Neural cell (in vitro differentiated cells): ENCODE results near the gene CLUH. TPM values are rescaled to one million over a fixed set of nuclear protein-coding genes. Genes with fewer than 3 reads are reported as not detected.

Source experiments
- H2AFZ ChIP-seq: fragments of 200-600, 300-800 bp; sonication (generic), shearing (Covaris generic); 2 replicates; pipeline ENCODE4 v1.6.0; 2014; ENCODE audit warnings: low read depth, mild to moderate bottlenecking, antibody characterized with exemption, low read length, moderate library complexity
- H3F3A ChIP-seq: fragments of 200-600 bp; shearing (Covaris generic); 2 replicates; pipeline ENCODE4 v1.6.1; 2016; ENCODE audit warnings: mild to moderate bottlenecking, moderate library complexity, mixed read lengths, antibody characterized with exemption, low read length; ENCODE audit not compliant: insufficient read depth, poor library complexity, severe bottlenecking
- H3K27ac ChIP-seq: fragments of 200-600, 300-800 bp; sonication (generic), shearing (Covaris generic); 2 replicates; pipeline ENCODE4 v1.5.1; 2014; ENCODE audit warnings: mild to moderate bottlenecking, low read length, moderate library complexity
- H3K27me3 ChIP-seq: fragments of 300-800, 200-600 bp; sonication (generic), shearing (Covaris generic); 2 replicates; pipeline ENCODE4 v1.6.0; 2014; ENCODE audit warnings: mild to moderate bottlenecking, low read depth, low read length, moderate library complexity; ENCODE audit not compliant: insufficient read depth
- H3K36me3 ChIP-seq: fragments of 300-800, 200-600 bp; sonication (generic), shearing (Covaris generic); 2 replicates; pipeline ENCODE4 v1.5.1; 2014; ENCODE audit warnings: mild to moderate bottlenecking, antibody characterized with exemption, low read length, moderate library complexity; ENCODE audit not compliant: insufficient read depth
- H3K4me2 ChIP-seq: fragments of 300-800, 200-600 bp; sonication (generic), shearing (Covaris generic); 2 replicates; pipeline ENCODE4 v1.6.0; 2014; ENCODE audit warnings: mild to moderate bottlenecking, low read length
- H3K4me3 ChIP-seq: fragments of 300-800, 200-600 bp; sonication (generic), shearing (Covaris generic); 2 replicates; pipeline ENCODE4 v1.5.1; 2014; ENCODE audit warnings: mild to moderate bottlenecking, low read length, moderate library complexity
- H3K79me2 ChIP-seq: fragments of 200-600 bp; shearing (Covaris generic); replicated peaks from 2 replicates; pipeline ENCODE4 v1.6.0; 2014; ENCODE audit warnings: mild to moderate bottlenecking, low read length, moderate library complexity; ENCODE audit not compliant: insufficient read depth
- H3K9ac ChIP-seq: fragments of 300-800, 200-600 bp; sonication (generic), shearing (Covaris generic); 2 replicates; pipeline ENCODE4 v1.6.1; 2016; ENCODE audit warnings: mild to moderate bottlenecking, low read length, mixed read lengths
- H3K9me2 ChIP-seq: fragments of 200-600 bp; shearing (Covaris generic); 2 replicates; pipeline ENCODE4 v1.6.1; 2016; ENCODE audit warnings: mild to moderate bottlenecking, low read length, mixed read lengths; ENCODE audit not compliant: insufficient read depth
- H3K9me3 ChIP-seq: fragments of 200-600, 300-800 bp; sonication (generic), shearing (Covaris generic); 2 replicates; pipeline ENCODE4 v1.6.1; 2016; ENCODE audit warnings: mild to moderate bottlenecking, mixed run types, low read length, moderate library complexity, mixed read lengths
- H4K20me1 ChIP-seq: fragments of 200-600 bp; shearing (Covaris generic); 2 replicates; pipeline ENCODE4 v1.6.1; 2016; ENCODE audit warnings: mild to moderate bottlenecking, mixed run types; ENCODE audit not compliant: insufficient read depth
- EP300 ChIP-seq: fragments of 450-650 bp; conservative IDR thresholded peaks from 2 replicates; pipeline ENCODE4 v1.6.1; 2014; ENCODE audit warnings: antibody characterized with exemption, mild to moderate bottlenecking, moderate library complexity; ENCODE audit not compliant: poor library complexity, severe bottlenecking
- EZH2 ChIP-seq: fragments of 200-600, 300-800 bp; shearing (Covaris generic), sonication (generic); IDR thresholded peaks from 2 replicates; pipeline ENCODE4 v1.6.1; 2014; ENCODE audit warnings: antibody characterized with exemption, low read length, borderline replicate concordance, mild to moderate bottlenecking; ENCODE audit not compliant: insufficient read depth, poor library complexity, severe bottlenecking
- POLR2AphosphoS5 ChIP-seq: IDR thresholded peaks from 2 replicates; pipeline ENCODE4 v1.6.1; 2012
- RAD21 ChIP-seq: fragments of 450-650 bp; conservative IDR thresholded peaks from 2 replicates; pipeline ENCODE4 v1.6.1; 2014; ENCODE audit warnings: antibody characterized with exemption, mild to moderate bottlenecking, moderate library complexity
- SMC3 ChIP-seq: fragments of 450-650 bp; conservative IDR thresholded peaks from 2 replicates; pipeline ENCODE4 v1.6.1; 2014; ENCODE audit warnings: antibody characterized with exemption, mild to moderate bottlenecking, moderate library complexity; ENCODE audit not compliant: poor library complexity
- TAF1 ChIP-seq: IDR thresholded peaks from 2 replicates; pipeline ENCODE4 v1.6.1; 2012; ENCODE audit warnings: low read depth
- polyA plus RNA-seq: library from polyadenylated mRNA; depleted of rRNA; stranded (reverse); fragments of >200 nt; gene quantifications from 2 replicates; pipeline ENCODE4 v1.2.3, GENCODE V29; 2014
- TF ChIP-seq, protein P1 (sequence below): IDR thresholded peaks from 2 replicates; pipeline ENCODE4 v1.6.1; 2012; ENCODE audit warnings: borderline replicate concordance
- TF ChIP-seq, protein P2 (sequence below): fragments of 450-650 bp; IDR thresholded peaks from 2 replicates; pipeline ENCODE4 v1.5.1; 2014; ENCODE audit warnings: antibody characterized with exemption, mild to moderate bottlenecking, moderate library complexity; ENCODE audit not compliant: poor library complexity, severe bottlenecking

Gene CLUH
- polyA plus RNA-seq, 1 donor from 2014 or later: 18.6 TPM

DNA sequence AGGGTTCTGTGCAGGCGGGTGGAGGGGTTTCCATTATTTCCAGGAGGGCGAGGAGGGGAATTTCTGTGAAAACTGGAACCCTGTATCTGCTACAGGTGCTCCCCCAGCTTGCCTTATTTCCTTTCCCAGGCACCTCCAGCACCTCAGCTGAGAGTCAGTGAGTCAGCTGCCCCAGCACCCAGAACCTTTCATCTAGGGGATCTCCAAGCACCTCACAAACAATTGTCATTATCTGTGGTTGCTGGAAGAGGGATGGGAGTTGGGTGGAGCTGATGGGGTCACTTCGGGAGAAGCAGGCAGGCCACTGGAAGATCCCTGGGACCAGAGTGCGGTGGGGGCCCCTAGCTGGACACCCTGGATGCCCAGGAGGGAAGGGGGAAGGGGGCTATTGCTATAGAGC lies 10.0 kb upstream of the CLUH start:
- Histone ChIP-seq H3K36me3 (no peaks in the 10 kb centered on the region), H2AFZ (no peak overlapping the region), H3K4me3 (no peak overlapping the region), H3K9me2 (no peaks in the 10 kb centered on the region), H3K9ac (no peak overlapping the region), H3K27ac (no peak overlapping the region), H3F3A (no peaks in the 10 kb centered on the region), H3K9me3 (no peaks in the 10 kb centered on the region), H4K20me1 (no peaks in the 10 kb centered on the region), H3K79me2 (no peaks in the 10 kb centered on the region), H3K27me3 (peaks cover 24% of the 10 kb centered on the region), H3K4me2 (no peak overlapping the region)
- TF ChIP-seq EZH2: no peak
- no peak for TF ChIP-seq EP300
- TF ChIP-seq, protein P1, sequence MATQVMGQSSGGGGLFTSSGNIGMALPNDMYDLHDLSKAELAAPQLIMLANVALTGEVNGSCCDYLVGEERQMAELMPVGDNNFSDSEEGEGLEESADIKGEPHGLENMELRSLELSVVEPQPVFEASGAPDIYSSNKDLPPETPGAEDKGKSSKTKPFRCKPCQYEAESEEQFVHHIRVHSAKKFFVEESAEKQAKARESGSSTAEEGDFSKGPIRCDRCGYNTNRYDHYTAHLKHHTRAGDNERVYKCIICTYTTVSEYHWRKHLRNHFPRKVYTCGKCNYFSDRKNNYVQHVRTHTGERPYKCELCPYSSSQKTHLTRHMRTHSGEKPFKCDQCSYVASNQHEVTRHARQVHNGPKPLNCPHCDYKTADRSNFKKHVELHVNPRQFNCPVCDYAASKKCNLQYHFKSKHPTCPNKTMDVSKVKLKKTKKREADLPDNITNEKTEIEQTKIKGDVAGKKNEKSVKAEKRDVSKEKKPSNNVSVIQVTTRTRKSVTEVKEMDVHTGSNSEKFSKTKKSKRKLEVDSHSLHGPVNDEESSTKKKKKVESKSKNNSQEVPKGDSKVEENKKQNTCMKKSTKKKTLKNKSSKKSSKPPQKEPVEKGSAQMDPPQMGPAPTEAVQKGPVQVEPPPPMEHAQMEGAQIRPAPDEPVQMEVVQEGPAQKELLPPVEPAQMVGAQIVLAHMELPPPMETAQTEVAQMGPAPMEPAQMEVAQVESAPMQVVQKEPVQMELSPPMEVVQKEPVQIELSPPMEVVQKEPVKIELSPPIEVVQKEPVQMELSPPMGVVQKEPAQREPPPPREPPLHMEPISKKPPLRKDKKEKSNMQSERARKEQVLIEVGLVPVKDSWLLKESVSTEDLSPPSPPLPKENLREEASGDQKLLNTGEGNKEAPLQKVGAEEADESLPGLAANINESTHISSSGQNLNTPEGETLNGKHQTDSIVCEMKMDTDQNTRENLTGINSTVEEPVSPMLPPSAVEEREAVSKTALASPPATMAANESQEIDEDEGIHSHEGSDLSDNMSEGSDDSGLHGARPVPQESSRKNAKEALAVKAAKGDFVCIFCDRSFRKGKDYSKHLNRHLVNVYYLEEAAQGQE: no peak
- no peak for TF ChIP-seq POLR2AphosphoS5
- TF ChIP-seq TAF1: no peak
- TF ChIP-seq SMC3: no peak
- TF ChIP-seq RAD21: no peak
- TF ChIP-seq, protein P2, sequence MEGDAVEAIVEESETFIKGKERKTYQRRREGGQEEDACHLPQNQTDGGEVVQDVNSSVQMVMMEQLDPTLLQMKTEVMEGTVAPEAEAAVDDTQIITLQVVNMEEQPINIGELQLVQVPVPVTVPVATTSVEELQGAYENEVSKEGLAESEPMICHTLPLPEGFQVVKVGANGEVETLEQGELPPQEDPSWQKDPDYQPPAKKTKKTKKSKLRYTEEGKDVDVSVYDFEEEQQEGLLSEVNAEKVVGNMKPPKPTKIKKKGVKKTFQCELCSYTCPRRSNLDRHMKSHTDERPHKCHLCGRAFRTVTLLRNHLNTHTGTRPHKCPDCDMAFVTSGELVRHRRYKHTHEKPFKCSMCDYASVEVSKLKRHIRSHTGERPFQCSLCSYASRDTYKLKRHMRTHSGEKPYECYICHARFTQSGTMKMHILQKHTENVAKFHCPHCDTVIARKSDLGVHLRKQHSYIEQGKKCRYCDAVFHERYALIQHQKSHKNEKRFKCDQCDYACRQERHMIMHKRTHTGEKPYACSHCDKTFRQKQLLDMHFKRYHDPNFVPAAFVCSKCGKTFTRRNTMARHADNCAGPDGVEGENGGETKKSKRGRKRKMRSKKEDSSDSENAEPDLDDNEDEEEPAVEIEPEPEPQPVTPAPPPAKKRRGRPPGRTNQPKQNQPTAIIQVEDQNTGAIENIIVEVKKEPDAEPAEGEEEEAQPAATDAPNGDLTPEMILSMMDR: no peak

DNA sequence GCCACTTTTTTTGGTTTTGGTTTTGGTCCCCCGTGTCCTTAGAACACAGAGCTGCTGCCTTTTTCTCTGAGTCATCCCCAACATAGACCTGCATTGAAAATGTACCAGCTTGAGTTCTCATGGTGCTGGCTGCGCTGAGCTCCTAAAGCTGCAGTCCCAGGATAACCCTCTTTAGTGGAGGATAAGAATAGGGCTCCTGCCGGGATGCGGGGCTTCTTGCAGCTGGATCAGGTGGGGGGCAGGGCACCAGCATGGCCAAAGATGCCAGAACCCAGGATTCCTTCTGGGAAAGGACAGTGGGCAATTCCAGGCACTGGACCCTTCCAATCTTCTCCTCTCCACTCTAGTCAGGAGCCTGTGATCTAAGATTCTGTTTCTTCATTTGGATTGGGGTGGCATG lies 8.3 kb upstream of the CLUH start:
- Histone ChIP-seq H3K27me3 (peaks cover 13% of the 10 kb centered on the region), H2AFZ (no peak overlapping the region), H3K79me2 (no peaks in the 10 kb centered on the region), H3K4me3 (no peak overlapping the region), H3K9ac (no peak overlapping the region), H3K4me2 (no peak overlapping the region), H4K20me1 (no peaks in the 10 kb centered on the region), H3K36me3 (no peaks in the 10 kb centered on the region), H3K9me3 (no peaks in the 10 kb centered on the region), H3F3A (no peaks in the 10 kb centered on the region), H3K9me2 (no peaks in the 10 kb centered on the region), H3K27ac (no peak overlapping the region)
- TF ChIP-seq SMC3 (no peak), EP300 (no peak)
- TF ChIP-seq, protein P1: no peak
- TF ChIP-seq, protein P2: no peak
